GM12878 (cell line): ENCODE data around the gene TRAF3IP1. TPM values are rescaled to one million over a fixed set of nuclear protein-coding genes. Genes with fewer than 3 reads are reported as not detected.

Experiments used
- ATAC-seq: fragments of 200-7000 bp; cut with Tn5 transposase; 3 replicates; pipeline ENCODE4 v1.9.1; 2020; ENCODE audit warnings: mild to moderate bottlenecking, moderate library complexity
- BruUV-seq: library from RNA; stranded (reverse); fragments of 400-500 nt; replicated peaks from 2 replicates; lab custom pipeline; 2021; lab: Mats Ljungman, UMichigan
- CTCF ChIA-PET: fragments of 300-600 bp; sonication (Branson Sonifier 250); formaldehyde crosslinking; extraction: SDS; loops from one replicate; lab custom pipeline; 2021; ENCODE audit warnings: inconsistent platforms; lab: Yijun Ruan, JAX
- POLR2A ChIA-PET: fragments of 350-600 bp; formaldehyde crosslinking; extraction: SDS; loops from one replicate; lab custom pipeline; 2021; ENCODE audit warnings: inconsistent platforms; lab: Charles Lee
- RAD21 ChIA-PET: fragments of 300-600 bp; sonication (Branson Sonifier 250); formaldehyde crosslinking; loops from one replicate; lab custom pipeline; 2023; ENCODE audit warnings: antibody characterized with exemption; ENCODE audit not compliant: unreplicated experiment; lab: Charles Lee
- SMC1A ChIA-PET: fragments of 300-600 bp; sonication (Branson Sonifier 250); formaldehyde crosslinking; loops from one replicate; lab custom pipeline; 2023; ENCODE audit not compliant: unreplicated experiment, uncharacterized antibody; lab: Charles Lee
- DNase-seq: peaks from one replicate; pipeline ENCODE4 v3.0.0-alpha.2; 2011; ENCODE audit warnings: low read depth, low spot score
- FAIRE-seq: peaks from 3 replicates; lab custom pipeline; 2011; peaks lifted over from hg19 to GRCh38; lab: Jason Lieb, UNC
- H2AFZ ChIP-seq: 2 replicates; pipeline ENCODE4 v1.6.0; 2011; ENCODE audit warnings: low read depth, low read length, control low read depth; ENCODE audit not compliant: control insufficient read depth
- H3K27ac ChIP-seq: 2 replicates; pipeline ENCODE4 v1.5.1; 2011; ENCODE audit warnings: control low read depth; ENCODE audit not compliant: control insufficient read depth, insufficient read depth
- H3K27me3 ChIP-seq, 2 experiments: replicated peaks in 1 of 2; 2 replicates each; pipeline versions ENCODE4 v1.6.0 to v1.6.1; 2011; ENCODE audit warnings: low read length in 1 of 2; ENCODE audit not compliant: control insufficient read depth in 2 of 2, insufficient read depth in 2 of 2
- H3K36me3 ChIP-seq, 2 experiments: 2 replicates each; pipeline ENCODE4 v1.5.1; 2011; ENCODE audit warnings: low read length in 1 of 2; ENCODE audit not compliant: control insufficient read depth in 2 of 2, insufficient read depth in 2 of 2
- H3K4me1 ChIP-seq: 2 replicates; pipeline ENCODE4 v1.6.1; 2011; ENCODE audit warnings: mild to moderate bottlenecking, low read length, moderate library complexity, mixed read lengths; ENCODE audit not compliant: control insufficient read depth, insufficient read depth
- H3K4me2 ChIP-seq: 2 replicates; pipeline ENCODE4 v1.6.0; 2011; ENCODE audit warnings: control low read depth; ENCODE audit not compliant: control insufficient read depth, insufficient read depth
- H3K4me3 ChIP-seq: fragments of 200-600 bp; sonication (generic); 2 replicates; pipeline ENCODE4 v1.5.1; 2016
- H3K79me2 ChIP-seq: 2 replicates; pipeline ENCODE4 v1.6.0; 2011; ENCODE audit warnings: low read length; ENCODE audit not compliant: control insufficient read depth, insufficient read depth
- H3K9ac ChIP-seq: 2 replicates; pipeline ENCODE4 v1.8.0; 2011; ENCODE audit warnings: low read length, control low read depth, mixed read lengths; ENCODE audit not compliant: control insufficient read depth, insufficient read depth
- H3K9me3 ChIP-seq: replicated peaks from 3 replicates; pipeline ENCODE4 v1.5.1; 2011; ENCODE audit warnings: mild to moderate bottlenecking, low read length; ENCODE audit not compliant: control insufficient read depth, insufficient read depth
- H4K20me1 ChIP-seq: 2 replicates; pipeline ENCODE4 v1.6.0; 2011; ENCODE audit not compliant: control insufficient read depth, insufficient read depth
- ASH2L ChIP-seq: fragments of 300-600, 200-600 bp; sonication (generic); IDR thresholded peaks from 2 replicates; pipeline ENCODE4 v1.6.1; 2017; ENCODE audit warnings: low read depth, mild to moderate bottlenecking, borderline replicate concordance
- DPF2 ChIP-seq: fragments of 450-650 bp; IDR thresholded peaks from 2 replicates; pipeline ENCODE4 v1.6.1; 2017; ENCODE audit warnings: mild to moderate bottlenecking
- ESRRA ChIP-seq: IDR thresholded peaks from 2 replicates; pipeline ENCODE4 v1.6.1; 2012; ENCODE audit warnings: mild to moderate bottlenecking, low read length, improper control_type of control experiment
- GATAD2B ChIP-seq: fragments of 450-650 bp; conservative IDR thresholded peaks from 2 replicates; pipeline ENCODE4 v1.6.1; 2017; ENCODE audit warnings: low read depth, mild to moderate bottlenecking, moderate library complexity
- LARP7 ChIP-seq: fragments of 450-650 bp; IDR thresholded peaks from 2 replicates; pipeline ENCODE4 v1.6.1; 2017; ENCODE audit warnings: mild to moderate bottlenecking
- MYC ChIP-seq: IDR thresholded peaks from 2 replicates; pipeline ENCODE4 v1.6.1; 2011; ENCODE audit warnings: mild to moderate bottlenecking, low read length, moderate library complexity, inconsistent platforms; ENCODE audit not compliant: insufficient read depth, insufficient replicate concordance, insufficient read length, severe bottlenecking
- NR2F1 ChIP-seq: fragments of 450-650 bp; conservative IDR thresholded peaks from 2 replicates; pipeline ENCODE4 v1.6.1; 2017; ENCODE audit warnings: mild to moderate bottlenecking
- RB1 ChIP-seq: fragments of 450-650 bp; formaldehyde crosslinking; IDR thresholded peaks from 2 replicates; pipeline ENCODE4 v1.6.1; 2017; ENCODE audit warnings: mild to moderate bottlenecking, borderline replicate concordance
- SMARCA5 ChIP-seq: fragments of 450-650 bp; IDR thresholded peaks from 2 replicates; pipeline ENCODE4 v1.6.1; 2017; ENCODE audit warnings: mild to moderate bottlenecking
- WGBS: methylation state at CpG from one replicate; pipeline ENCODE4 v1.1.6; 2016; ENCODE audit warnings: low lambda C conversion rate; ENCODE audit not compliant: insufficient replicate concordance, insufficient coverage; ENCODE audit errors: missing lambda C conversion rate; 5-methylcytosine and 5-hydroxymethylcytosine counted together
- in situ Hi-C: fragments of 300-500 bp; cut with MboI; formaldehyde crosslinking; loops from 9 replicates; pipeline ENCODE4 v1.14.3; 2018; ENCODE audit warnings: mixed read lengths
- intact Hi-C: fragments of 100-400 bp; cut with micrococcal nuclease; formaldehyde crosslinking; loops from one replicate; pipeline ENCODE4 v1.14.2; 2022; ENCODE audit not compliant: unreplicated experiment
- polyA plus RNA-seq, 11 experiments: library from polyadenylated mRNA; depleted of rRNA in 4 of 11; unstranded in 6 of 11; stranded (reverse) in 5 of 11; fragments of >200 nt; fragmentation: Nextera tagmentation in 4 of 11; fragmentation: Illumina TruSeq in 1 of 11; extraction: Ambion mirVana in 4 of 11; extraction: Trizol in 1 of 11; gene quantifications; 1 replicate in 1 of 11; 2 replicates in 10 of 11; pipeline versions ENCODE4 v1.2.1 to v1.2.3, GENCODE V29; 2011 to 2016; ENCODE audit warnings: inconsistent platforms in 2 of 11, missing spikeins in 2 of 11, low read depth in 1 of 11
- total RNA-seq, 4 experiments: library from RNA; depleted of rRNA in 3 of 4; stranded (reverse); fragments of >200 nt in 3 of 4; fragmentation: Illumina TruSeq in 1 of 4; extraction: Trizol in 1 of 4; gene quantifications; 2 replicates each; pipeline versions ENCODE4 v1.2.1 to v1.2.3, GENCODE V29; 2013 to 2021

Gene TRAF3IP1
- total and polyA plus RNA-seq, 10 of the 15 experiments (the other 5 are each of a cell fraction or from before 2014, with no cell fraction given): 1.6 to 7.5 (median 3.6) TPM

GRCh38 chr2:238320648-238321281 lies 447 bp downstream of the TRAF3IP1 start:
- H3K36me3 ChIP-seq: no peaks in the 10 kb centered on the region; a peak in 1 of 4 replicates
- 0 out of 2 replicates have a peak, but pooled peaks have one; percentile 36 for TF ChIP-seq SMARCA5
- TF ChIP-seq RB1: peak; percentile 9; the same call in 1 of the 2 replicates
- TF ChIP-seq NR2F1: 0 out of 2 replicates have a peak, but pooled peaks have one; percentile 22
- peak; percentile 19 for TF ChIP-seq DPF2
- no peak for TF ChIP-seq ESRRA
- no peak for TF ChIP-seq ASH2L
- 0 out of 2 replicates have a peak, but pooled peaks have one; percentile 66 for TF ChIP-seq LARP7
- TF ChIP-seq MYC: no peak
- 0 out of 2 replicates have a peak, but pooled peaks have one; percentile 55 for TF ChIP-seq GATAD2B
- ChIA-PET SMC1A (no interaction called here), RAD21 (no interaction called here), CTCF (no interaction called here), POLR2A (interaction anchor here (1.2 to 1.4 kb wide), 2 partner anchors 8 to 32 kb away, joined by 3 to 4 read pairs; no protein-coding TSS in a partner anchor)
- H3K27ac ChIP-seq: no peak overlapping the region
- peak overlapping the region; percentile 96 for H3K4me2 ChIP-seq
- BruUV-seq: no TSS peak
- peak overlapping the region; percentile 66 for H3K9ac ChIP-seq
- FAIRE-seq (no peak), DNase-seq (no peak), ATAC-seq (peak; percentile 41)
- no peaks in the 10 kb centered on the region for H4K20me1 ChIP-seq
- no peaks in the 10 kb centered on the region for H3K9me3 ChIP-seq
- H2AFZ ChIP-seq: peak overlapping the region; percentile 39; the same call in 1 of the 2 replicates
- no peaks in the 10 kb centered on the region; the same call in 1 of the 2 replicates for H3K79me2 ChIP-seq
- peaks cover 7% of the 10 kb centered on the region for H3K4me1 ChIP-seq
- WGBS: 8% methylated on average over 25 of the region's 65 CpGs
- H3K4me3 ChIP-seq: peak overlapping the region; percentile 63
- intact Hi-C loops (no loop called here), in situ Hi-C loops (no loop called here)
- no peaks in the 10 kb centered on the region; a peak in 1 of 4 replicates for H3K27me3 ChIP-seq
